WERI-Rb-1 (cell line): Measurements from ENCODE around the gene ULK4.
"Not testable (repeated sequence)": the region's sequence is repeated elsewhere in the genome, so short reads cannot be mapped to it uniquely, and the experiment has no call there.

ENCODE experiments used
- DNase-seq: peaks from one replicate; pipeline ENCODE4 v3.0.0-alpha.2; 2020
- H3K27ac ChIP-seq: fragments of 250-450 bp; sonication (Bioruptor Pico); 2 replicates; pipeline ENCODE4 v1.5.1; 2020; ENCODE audit warnings: mild to moderate bottlenecking, moderate library complexity
- H3K27me3 ChIP-seq: fragments of 250-450 bp; sonication (Bioruptor Pico); 2 replicates; pipeline ENCODE4 v1.5.1; 2021; ENCODE audit warnings: mild to moderate bottlenecking, low read depth, moderate library complexity; ENCODE audit not compliant: insufficient read depth, severe bottlenecking
- H3K36me3 ChIP-seq: fragments of 250-450 bp; sonication (Bioruptor Pico); 2 replicates; pipeline ENCODE4 v1.5.1; 2020; ENCODE audit warnings: mild to moderate bottlenecking, moderate library complexity
- H3K4me3 ChIP-seq: 2 replicates; pipeline ENCODE4 v1.5.1; 2011; ENCODE audit warnings: low read depth, mild to moderate bottlenecking, control low read depth, low read length
- H3K9me3 ChIP-seq: fragments of 250-450 bp; sonication (Bioruptor Pico); 2 replicates; pipeline ENCODE4 v1.5.1; 2021; ENCODE audit warnings: mild to moderate bottlenecking, moderate library complexity; ENCODE audit not compliant: severe bottlenecking
- CTCF ChIP-seq: IDR thresholded peaks from 2 replicates; pipeline ENCODE4 v1.5.1; 2011; ENCODE audit warnings: low read depth, mild to moderate bottlenecking, control low read depth, inconsistent platforms, low read length

ULK4 gene

GRCh38 chr3:41986561-41986960, 24.7 kb upstream of the ULK4 start:
- Histone ChIP-seq H3K9me3 (no peaks in the 10 kb centered on the region), H3K36me3 (no peaks in the 10 kb centered on the region), H3K4me3 (no peak overlapping the region), H3K27me3 (no peaks in the 10 kb centered on the region), H3K27ac (no peak overlapping the region)
- DNase-seq: no peak
- no peak for TF ChIP-seq CTCF

- Histone ChIP-seq H3K27me3 (no peaks in the 10 kb centered on the region), H3K4me3 (no peak overlapping the region), H3K27ac (no peak overlapping the region), H3K36me3 (no peaks in the 10 kb centered on the region), H3K9me3 (no peaks in the 10 kb centered on the region)
- TF ChIP-seq CTCF: no peak
- DNase-seq: no peak
Measured at GRCh38 chr3:41985018-41985417, 23.1 kb upstream of the ULK4 start.

GRCh38 chr3:41983091-41983490, 21.2 kb upstream of the ULK4 start:
- H3K27me3 ChIP-seq, H3K4me3 ChIP-seq, H3K9me3 ChIP-seq, H3K27ac ChIP-seq, DNase-seq, H3K36me3 ChIP-seq: not testable (repeated sequence)

GRCh38 chr3:41977401-41977800, 15.5 kb upstream of the ULK4 start:
- not testable (repeated sequence) for H3K27ac ChIP-seq, H3K9me3 ChIP-seq, DNase-seq, H3K27me3 ChIP-seq, H3K4me3 ChIP-seq, H3K36me3 ChIP-seq

- TF ChIP-seq CTCF: no peak
- H3K27ac ChIP-seq: no peak overlapping the region
- H3K27me3 ChIP-seq: no peaks in the 10 kb centered on the region
- no peaks in the 10 kb centered on the region for H3K36me3 ChIP-seq
- no peak for DNase-seq
- H3K4me3 ChIP-seq: no peak overlapping the region
- no peaks in the 10 kb centered on the region for H3K9me3 ChIP-seq
Measured at GRCh38 chr3:41975416-41976103, 13.7 kb upstream of the ULK4 start.

- no peak overlapping the region for H3K27ac ChIP-seq
- H3K9me3 ChIP-seq: no peaks in the 10 kb centered on the region
- H3K27me3 ChIP-seq: no peaks in the 10 kb centered on the region
- no peak for DNase-seq
- H3K36me3 ChIP-seq: no peaks in the 10 kb centered on the region
- no peak for TF ChIP-seq CTCF
- no peak overlapping the region for H3K4me3 ChIP-seq
Measured at GRCh38 chr3:41974223-41974622, 12.3 kb upstream of the ULK4 start.

- Histone ChIP-seq H3K27ac (no peak overlapping the region), H3K4me3 (no peak overlapping the region), H3K27me3 (no peaks in the 10 kb centered on the region), H3K9me3 (no peaks in the 10 kb centered on the region), H3K36me3 (no peaks in the 10 kb centered on the region)
- TF ChIP-seq CTCF: no peak
- no peak for DNase-seq
Measured at GRCh38 chr3:41972802-41973201, 10.9 kb upstream of the ULK4 start.
